Small intestine (tissue), 7 donors: ENCODE results near the gene GRIP2. TPM values are rescaled to one million over a fixed set of nuclear protein-coding genes. Genes with fewer than 3 reads are reported as not detected.
A peak's percentile ranks its signal among the peaks of the same experiment; 100 is the strongest.

ENCODE experiments used
- DNase-seq, 2 donors: peaks; one replicate each; pipeline versions ENCODE4 v3.0.0 to v3.0.0-alpha.2; 2013
- FAIRE-seq: peaks from 2 replicates; lab custom pipeline; 2012; peaks lifted over from hg19 to GRCh38; lab: Jason Lieb, UNC
- H3K27ac ChIP-seq, 3 donors: one replicate each; pipeline ENCODE4 v1.5.1; 2013; ENCODE audit warnings: low read length in 2 of 3, mild to moderate bottlenecking in 2 of 3, control low read depth in 1 of 3, inconsistent platforms in 1 of 3, low read depth in 1 of 3, moderate library complexity in 1 of 3
- H3K27me3 ChIP-seq, 3 donors: one replicate each; pipeline ENCODE4 v1.6.1; 2013; ENCODE audit warnings: low read length in 3 of 3, inconsistent platforms in 1 of 3; ENCODE audit not compliant: control insufficient read depth in 3 of 3, insufficient read depth in 3 of 3
- H3K36me3 ChIP-seq, 3 donors: one replicate each; pipeline ENCODE4 v1.6.1; 2013; ENCODE audit warnings: low read length in 3 of 3, inconsistent platforms in 1 of 3, low read depth in 1 of 3, mild to moderate bottlenecking in 1 of 3, moderate library complexity in 1 of 3; ENCODE audit not compliant: control insufficient read depth in 3 of 3, insufficient read depth in 2 of 3
- H3K4me1 ChIP-seq, 3 donors: one replicate each; pipeline ENCODE4 v1.6.1; 2013; ENCODE audit warnings: low read length in 2 of 3, inconsistent platforms in 1 of 3, low read depth in 1 of 3, mild to moderate bottlenecking in 1 of 3, moderate library complexity in 1 of 3; ENCODE audit not compliant: control insufficient read depth in 3 of 3, insufficient read depth in 2 of 3
- H3K4me3 ChIP-seq, 3 donors: one replicate each; pipeline ENCODE4 v1.5.1; 2013; ENCODE audit warnings: low read length in 3 of 3, control low read depth in 1 of 3, inconsistent platforms in 1 of 3, low read depth in 1 of 3, mild to moderate bottlenecking in 1 of 3, moderate library complexity in 1 of 3
- H3K9me3 ChIP-seq, 2 donors: one replicate each; pipeline ENCODE4 v1.6.1; 2013; ENCODE audit warnings: low read depth in 1 of 2, low read length in 1 of 2; ENCODE audit not compliant: control insufficient read depth in 2 of 2, insufficient read depth in 1 of 2
- WGBS, 3 donors: extraction: QIAGEN DNeasy Blood & Tissue Kit; methylation state at CpG; one replicate each; pipeline ENCODE4 v1.1.7; 2013; 5-methylcytosine and 5-hydroxymethylcytosine counted together
- polyA plus RNA-seq, 4 donors: library from polyadenylated mRNA; stranded (reverse) in 3 of 4; unstranded in 1 of 4; fragments of 200-250 nt in 3 of 4; fragments of 120-200 nt in 1 of 4; gene quantifications; one replicate each; pipeline versions ENCODE4 v1.2.1 to v1.2.3, GENCODE V29; 2013
- donor health status: healthy with polysubstance abuse.
- donor health status: control.
- donor health status: control.
- donor health status: Bipolar disorder and iron deficiency.
- donor health status: healthy.

GRIP2 gene
- polyA plus RNA-seq, 4 donors: 0.27 to 1.4 (median 0.34) TPM; not detected in 1

DNA sequence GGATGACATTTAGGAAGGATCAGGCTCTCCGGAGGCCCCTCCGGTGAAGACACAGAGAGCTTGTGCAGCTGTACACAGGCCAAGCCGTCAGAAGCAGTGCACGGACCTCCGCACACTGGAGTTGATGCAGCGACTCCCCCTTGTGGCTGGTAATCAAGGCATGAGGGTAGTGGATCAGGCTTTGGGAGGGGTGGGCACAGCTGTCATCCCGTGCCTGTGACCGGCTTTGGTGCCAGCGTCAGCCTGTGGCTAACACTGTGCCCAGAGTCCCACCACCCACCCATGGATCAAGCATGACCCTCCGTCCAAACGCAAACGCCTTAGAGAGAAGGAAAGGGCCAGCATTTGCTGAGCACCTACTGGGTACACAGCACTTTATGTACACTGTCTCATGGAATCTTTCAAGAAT, 8.2 kb upstream of the GRIP2 start:
- no peaks in the 10 kb centered on the region for H3K36me3 ChIP-seq
- FAIRE-seq (no peak), DNase-seq (peak; percentile 61 to 69)
- peaks cover 0 to 7% (median 0%) of the 10 kb centered on the region in 3 donors for H3K4me1 ChIP-seq
- 13 to 24% (median 21%) methylated on average over 12 of the region's 12 CpGs for WGBS, 3 donors
- no peaks in the 10 kb centered on the region for H3K27me3 ChIP-seq
- H3K27ac ChIP-seq: no peak overlapping the region
- no peaks in the 10 kb centered on the region for H3K9me3 ChIP-seq
- H3K4me3 ChIP-seq: no peak overlapping the region

DNA sequence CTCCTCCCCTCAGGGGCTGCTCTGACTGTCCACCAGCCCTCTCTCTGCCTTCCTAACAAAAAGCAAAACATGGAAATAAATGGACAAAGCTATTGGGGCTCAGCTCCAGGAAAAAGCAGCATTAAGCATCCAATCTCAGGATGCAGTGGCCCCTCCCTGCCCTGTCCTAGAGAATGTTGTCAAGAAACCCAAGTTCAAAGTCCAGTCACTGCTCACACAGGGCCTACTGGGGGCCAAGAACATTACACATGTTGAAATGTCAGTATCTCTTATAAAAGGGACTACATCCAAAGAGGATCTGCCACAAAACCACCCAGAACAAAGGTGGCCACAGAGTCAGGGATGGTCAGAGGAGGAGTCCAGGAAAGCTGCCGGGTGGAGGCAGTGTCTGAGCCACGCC, 7.6 kb upstream of the GRIP2 start:
- Histone ChIP-seq H3K4me3 (no peak overlapping the region), H3K4me1 (peaks cover 0 to 7% (median 0%) of the 10 kb centered on the region in 3 donors), H3K27me3 (no peaks in the 10 kb centered on the region), H3K9me3 (no peaks in the 10 kb centered on the region), H3K36me3 (no peaks in the 10 kb centered on the region), H3K27ac (no peak overlapping the region)
- WGBS, 3 donors: 23 to 65% (median 41%) methylated on average over 2 of the region's 2 CpGs
- FAIRE-seq: no peak
- peak; percentile 75 to 78 for DNase-seq

DNA sequence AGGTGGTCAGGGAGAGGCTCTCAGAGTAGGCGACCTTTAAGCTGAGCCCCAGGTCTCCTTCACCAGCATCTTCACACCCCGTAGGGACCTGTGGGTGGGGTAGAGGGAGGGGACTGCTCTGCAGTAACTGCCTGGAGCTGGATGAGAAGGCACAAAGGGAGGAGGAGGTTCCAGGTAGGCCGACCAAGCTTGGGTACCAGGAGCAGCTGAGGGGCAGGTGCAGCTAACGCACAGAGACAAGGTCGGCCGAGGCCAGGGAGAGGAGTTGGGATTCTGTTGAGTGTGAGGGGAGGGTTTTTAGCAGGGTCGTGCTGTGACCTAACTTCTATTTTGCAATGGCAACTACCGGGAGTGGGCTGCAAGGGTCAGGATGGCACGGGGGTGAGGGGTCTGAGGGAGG, 5.9 kb upstream of the GRIP2 start:
- WGBS, 3 donors: 61 to 73% (median 68%) methylated on average over 9 of the region's 9 CpGs
- FAIRE-seq: no peak

DNA sequence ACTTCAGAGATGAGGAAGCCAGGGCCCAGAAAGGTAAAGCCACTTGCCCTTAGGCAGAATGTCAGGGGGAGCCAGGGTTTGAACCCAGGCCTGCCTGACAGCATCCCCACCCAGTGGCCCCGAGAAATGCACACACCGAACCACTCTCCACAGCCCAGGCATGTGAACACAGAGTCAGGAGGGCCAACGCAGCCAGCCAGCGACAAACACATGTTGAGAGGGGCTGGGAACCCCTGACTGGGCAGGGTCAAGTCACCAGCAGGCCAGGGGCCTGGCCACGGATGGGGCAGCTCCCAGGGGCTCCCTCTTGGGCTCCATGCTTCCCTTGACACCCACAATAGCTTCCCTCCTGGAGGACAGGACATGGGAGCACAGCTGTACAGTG, 5.1 kb upstream of the GRIP2 start:
- WGBS, 3 donors: 77 to 91% (median 85%) methylated on average over 5 of the region's 5 CpGs
- no peak for FAIRE-seq
- DNase-seq: no peak

More for the DNA sequence above, 5.9 kb upstream of the GRIP2 start:
- Histone ChIP-seq H3K9me3 (no peaks in the 10 kb centered on the region), H3K4me3 (no peak overlapping the region), H3K27me3 (no peaks in the 10 kb centered on the region), H3K27ac (no peak overlapping the region), H3K4me1 (peaks cover 0 to 7% (median 0%) of the 10 kb centered on the region in 3 donors), H3K36me3 (no peaks in the 10 kb centered on the region)
- no peak for DNase-seq

DNA sequence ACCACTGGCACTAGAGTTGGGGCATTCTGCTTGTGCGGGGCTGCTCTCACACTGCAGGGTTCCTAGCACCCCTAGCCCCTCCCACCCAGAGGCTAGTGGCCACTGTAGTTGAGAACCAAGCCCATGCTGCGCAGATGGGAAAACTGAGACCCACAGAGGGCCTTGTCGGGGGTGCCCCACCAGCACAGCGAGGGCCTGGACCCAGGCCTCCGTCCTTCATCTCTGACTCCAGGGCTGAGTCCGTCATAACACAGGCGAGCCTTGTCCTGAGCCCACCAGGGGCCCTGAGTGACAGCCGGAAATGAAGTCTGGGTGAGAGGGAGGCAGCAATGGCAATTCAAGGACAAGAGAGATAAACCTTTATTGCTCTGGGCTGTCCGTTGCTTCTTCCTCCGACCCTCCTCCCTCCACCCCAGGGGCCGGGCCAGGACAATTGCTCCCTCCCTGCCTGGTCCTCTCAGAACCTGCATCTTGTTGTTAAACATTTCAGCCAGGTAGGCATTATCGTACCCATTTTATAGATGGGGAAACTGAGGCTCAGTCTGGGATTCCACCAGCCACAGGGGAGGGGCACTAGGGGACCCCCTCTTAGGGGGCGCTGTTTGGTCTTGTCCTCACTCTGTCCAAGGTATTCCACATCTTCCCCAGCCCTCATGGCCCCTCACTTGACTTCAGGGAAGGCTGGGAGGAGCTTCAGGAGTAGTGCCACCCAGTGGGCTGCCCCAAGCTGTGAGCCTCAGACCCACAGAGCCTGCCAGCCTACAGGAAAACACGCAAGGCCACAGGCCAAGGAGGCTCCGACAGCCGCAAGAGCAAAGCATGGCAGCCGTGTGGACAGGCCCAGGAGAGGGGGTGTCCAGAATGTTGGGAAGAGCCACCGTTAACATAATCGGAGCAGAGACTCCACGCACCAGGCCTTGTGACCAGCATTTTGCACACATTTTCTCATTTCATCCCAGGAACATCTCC, 4.4 kb upstream of the GRIP2 start:
- Histone ChIP-seq H3K36me3 (no peaks in the 10 kb centered on the region), H3K4me3 (no peak overlapping the region), H3K27ac (no peak overlapping the region), H3K9me3 (no peaks in the 10 kb centered on the region), H3K27me3 (no peaks in the 10 kb centered on the region), H3K4me1 (peaks cover 0 to 7% (median 0%) of the 10 kb centered on the region in 3 donors)
- DNase-seq (no peak), FAIRE-seq (no peak)
- 92 to 93% (median 92%) methylated on average over 20 of the region's 20 CpGs for WGBS, 3 donors

More for the DNA sequence above, 5.1 kb upstream of the GRIP2 start:
- no peaks in the 10 kb centered on the region for H3K36me3 ChIP-seq
- H3K27me3 ChIP-seq: no peaks in the 10 kb centered on the region
- H3K9me3 ChIP-seq: no peaks in the 10 kb centered on the region
- H3K4me1 ChIP-seq: peaks cover 0 to 7% (median 0%) of the 10 kb centered on the region in 3 donors
- no peak overlapping the region for H3K4me3 ChIP-seq
- H3K27ac ChIP-seq: no peak overlapping the region

DNA sequence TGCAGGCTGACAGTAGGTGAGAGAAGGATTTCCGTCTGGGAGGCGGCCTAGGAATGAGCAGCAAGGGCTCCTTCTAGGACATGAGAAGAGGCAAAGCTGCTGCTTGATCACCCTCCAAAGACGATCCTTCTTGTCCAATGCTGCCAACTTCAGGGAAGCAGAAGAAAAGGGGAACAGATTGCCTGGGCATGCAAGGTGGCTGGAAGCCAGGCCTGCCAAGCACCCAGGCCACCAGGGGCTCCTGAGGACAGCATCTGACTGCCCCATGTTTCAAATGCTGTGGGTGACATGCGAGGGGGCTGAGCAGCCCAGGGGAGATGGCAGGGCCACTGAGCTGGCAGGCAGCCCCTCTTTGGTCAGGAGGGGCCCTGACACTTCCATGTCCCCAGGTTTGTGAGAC, 3.3 kb upstream of the GRIP2 start:
- 71 to 84% (median 73%) methylated on average over 4 of the region's 4 CpGs for WGBS, 3 donors
- H3K36me3 ChIP-seq: no peaks in the 10 kb centered on the region
- H3K27ac ChIP-seq: no peak overlapping the region
- H3K27me3 ChIP-seq: no peaks in the 10 kb centered on the region
- peaks cover 0 to 7% (median 0%) of the 10 kb centered on the region in 3 donors for H3K4me1 ChIP-seq
- no peaks in the 10 kb centered on the region for H3K9me3 ChIP-seq
- no peak overlapping the region for H3K4me3 ChIP-seq
- DNase-seq (no peak), FAIRE-seq (no peak)

DNA sequence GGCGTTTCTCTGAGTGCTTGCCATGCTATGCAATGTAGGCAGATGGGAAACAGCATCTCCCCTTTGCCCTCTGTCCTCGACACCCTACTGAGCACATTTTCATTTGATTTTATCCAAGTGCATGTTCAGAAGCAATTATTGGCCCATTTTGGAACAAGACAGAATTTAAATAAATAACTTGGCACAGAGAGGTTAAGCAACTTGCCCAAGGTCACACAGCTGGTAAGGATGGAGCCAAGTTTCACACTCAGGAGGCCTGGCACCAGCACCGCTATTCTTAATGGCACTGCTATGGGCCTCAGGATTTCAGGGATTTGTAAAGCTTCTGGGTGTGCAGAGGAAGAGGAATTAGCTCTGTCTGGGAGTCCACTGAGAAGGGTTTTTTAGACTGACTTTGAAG, 2.5 kb upstream of the GRIP2 start:
- WGBS, 3 donors: 82 to 89% (median 86%) methylated on average over 3 of the region's 3 CpGs
- no peaks in the 10 kb centered on the region for H3K27me3 ChIP-seq
- DNase-seq: no peak
- no peak for FAIRE-seq
- no peaks in the 10 kb centered on the region for H3K9me3 ChIP-seq
- H3K4me1 ChIP-seq: no peaks in the 10 kb centered on the region
- no peaks in the 10 kb centered on the region for H3K36me3 ChIP-seq
- H3K4me3 ChIP-seq: no peak overlapping the region
- no peak overlapping the region for H3K27ac ChIP-seq

DNA sequence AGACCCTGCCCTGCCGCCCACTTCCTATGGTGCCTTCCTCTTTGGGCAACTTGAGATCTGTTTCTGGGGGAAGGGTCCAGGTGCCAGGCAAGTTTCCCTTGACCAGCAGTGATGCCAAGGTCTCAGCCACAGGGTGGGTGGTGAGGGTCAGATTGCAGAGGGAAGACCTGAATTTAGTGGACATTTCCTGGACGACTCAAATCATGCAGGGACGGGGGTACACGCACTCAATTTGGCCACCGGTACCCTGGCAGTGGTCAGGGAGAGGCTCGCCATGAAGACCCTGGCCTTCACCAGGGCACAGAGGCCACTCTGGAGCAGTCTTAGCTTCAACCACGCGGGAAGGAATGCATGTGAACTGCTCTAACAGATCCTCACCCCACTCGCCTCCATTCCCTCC, 1.5 kb upstream of the GRIP2 start:
- 74 to 84% (median 83%) methylated on average over 9 of the region's 9 CpGs for WGBS, 3 donors
- no peak for DNase-seq
- no peaks in the 10 kb centered on the region for H3K36me3 ChIP-seq

More for the DNA sequence above, 1.5 kb upstream of the GRIP2 start:
- no peaks in the 10 kb centered on the region for H3K4me1 ChIP-seq
- no peak for FAIRE-seq
- no peak overlapping the region for H3K4me3 ChIP-seq
- H3K9me3 ChIP-seq: no peaks in the 10 kb centered on the region
- no peak overlapping the region for H3K27ac ChIP-seq
- no peaks in the 10 kb centered on the region for H3K27me3 ChIP-seq
